ENCODE data around the gene TTYH1. TPM values are rescaled to one million over a fixed set of nuclear protein-coding genes. Genes with fewer than 3 reads are reported as not detected.

The TTYH1 gene
- total RNA-seq, 4 donors from 2014 or later = 0.41 TPM; not detected in 3

GRCh38 chr19:54418930-54419800 is 3.9 kb downstream of the TTYH1 start:
- ATAC-seq (no peak), DNase-seq (no peak)
- in situ Hi-C loops (cut with MboI; ENCODE audit: low sequenced_read_pairs in 4 of 4) (no loop called here), intact Hi-C loops (cut with DNase I; ENCODE audit: low total_unique reads) (no loop called here)
- TF ChIP-seq, protein P1, sequence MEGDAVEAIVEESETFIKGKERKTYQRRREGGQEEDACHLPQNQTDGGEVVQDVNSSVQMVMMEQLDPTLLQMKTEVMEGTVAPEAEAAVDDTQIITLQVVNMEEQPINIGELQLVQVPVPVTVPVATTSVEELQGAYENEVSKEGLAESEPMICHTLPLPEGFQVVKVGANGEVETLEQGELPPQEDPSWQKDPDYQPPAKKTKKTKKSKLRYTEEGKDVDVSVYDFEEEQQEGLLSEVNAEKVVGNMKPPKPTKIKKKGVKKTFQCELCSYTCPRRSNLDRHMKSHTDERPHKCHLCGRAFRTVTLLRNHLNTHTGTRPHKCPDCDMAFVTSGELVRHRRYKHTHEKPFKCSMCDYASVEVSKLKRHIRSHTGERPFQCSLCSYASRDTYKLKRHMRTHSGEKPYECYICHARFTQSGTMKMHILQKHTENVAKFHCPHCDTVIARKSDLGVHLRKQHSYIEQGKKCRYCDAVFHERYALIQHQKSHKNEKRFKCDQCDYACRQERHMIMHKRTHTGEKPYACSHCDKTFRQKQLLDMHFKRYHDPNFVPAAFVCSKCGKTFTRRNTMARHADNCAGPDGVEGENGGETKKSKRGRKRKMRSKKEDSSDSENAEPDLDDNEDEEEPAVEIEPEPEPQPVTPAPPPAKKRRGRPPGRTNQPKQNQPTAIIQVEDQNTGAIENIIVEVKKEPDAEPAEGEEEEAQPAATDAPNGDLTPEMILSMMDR (IDR thresholded peaks at IDR 0.05 in 4 of 5, conservative IDR thresholded peaks at IDR 0.05 in 1 of 5) = no peak
- TF ChIP-seq POLR2A (IDR thresholded peaks at IDR 0.05) = no peak
- Histone ChIP-seq H3K4me1 (no peaks in the 10 kb centered on the region), H3K27me3 (peaks cover 62 to 85% (median 75%) of the 10 kb centered on the region in 3 donors), H3K9me3 (no peaks in the 10 kb centered on the region), H3K27ac (peak overlapping the region in 1 of 4 donors; percentile 14), H3K4me3 (no peak overlapping the region), H3K36me3 (no peaks in the 10 kb centered on the region)

DNA sequence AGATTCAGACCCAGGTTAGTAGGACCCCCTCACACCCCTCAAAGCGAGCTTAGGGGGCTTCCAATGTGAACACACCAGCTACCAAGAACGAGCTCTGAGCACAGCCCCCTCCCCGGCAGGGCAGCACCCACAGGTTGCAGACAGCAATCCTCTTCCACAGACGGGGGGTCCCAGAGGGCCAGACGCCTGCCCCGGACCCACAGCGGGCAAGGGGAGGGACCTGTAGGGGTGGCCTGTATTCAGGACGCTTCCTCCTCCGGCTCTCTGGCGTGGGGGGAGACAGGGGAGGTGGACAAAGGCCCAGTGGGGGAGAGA is 4.8 kb downstream of the TTYH1 start:
- H3K4me1 ChIP-seq = no peaks in the 10 kb centered on the region
- ATAC-seq (no peak), DNase-seq (no peak)
- intact Hi-C loops (cut with DNase I; ENCODE audit: low total_unique reads) (no loop called here), in situ Hi-C loops (cut with MboI; ENCODE audit: low sequenced_read_pairs in 4 of 4) (no loop called here)
- H3K27me3 ChIP-seq = peaks cover 53 to 79% (median 66%) of the 10 kb centered on the region in 3 donors
- H3K4me3 ChIP-seq = no peak overlapping the region
- H3K9me3 ChIP-seq = no peaks in the 10 kb centered on the region
- peak overlapping the region in 1 of 4 donors; percentile 21 for H3K27ac ChIP-seq
- TF ChIP-seq, protein P1 (IDR thresholded peaks at IDR 0.05 in 4 of 5, conservative IDR thresholded peaks at IDR 0.05 in 1 of 5) = no peak
- TF ChIP-seq POLR2A (IDR thresholded peaks at IDR 0.05) = no peak
- no peaks in the 10 kb centered on the region for H3K36me3 ChIP-seq

DNA sequence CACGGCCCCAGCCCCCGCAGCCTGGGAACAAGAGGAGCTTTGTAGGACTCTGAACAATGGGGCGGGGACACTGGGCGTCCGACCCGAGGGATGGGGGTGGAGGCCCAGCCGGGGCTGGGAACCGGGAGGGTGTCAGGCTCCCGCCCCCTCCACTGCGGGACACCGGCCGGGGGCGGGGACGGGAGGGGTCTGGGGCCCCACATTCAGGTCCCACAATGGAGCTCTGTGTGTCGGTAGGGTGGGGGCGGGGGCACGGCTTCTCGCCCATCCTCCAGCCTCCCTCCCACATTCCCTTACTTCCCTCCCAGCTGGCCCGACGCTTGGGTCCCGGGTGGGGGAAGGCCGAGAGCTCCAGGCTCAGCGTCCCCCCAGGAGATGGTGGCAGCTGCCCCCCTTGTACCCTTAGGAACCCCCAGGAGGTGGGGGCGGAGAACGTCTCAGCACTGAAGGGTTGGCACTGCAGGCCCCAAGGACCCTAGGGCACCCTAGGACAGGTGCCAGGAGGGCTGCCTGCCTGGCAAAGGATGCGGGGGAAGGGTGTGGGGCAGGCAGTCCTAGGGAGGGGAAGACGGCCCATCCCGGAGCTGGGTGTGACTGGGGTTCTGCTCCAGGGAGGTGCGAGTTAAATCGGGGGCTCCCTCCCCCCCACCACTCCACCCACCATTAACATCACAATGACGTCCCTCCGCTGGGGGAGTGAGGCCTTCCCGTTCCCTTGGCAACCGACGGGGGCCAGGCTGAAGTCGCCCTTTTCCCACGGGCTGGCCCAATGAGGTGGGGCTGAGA is 5.3 kb downstream of the TTYH1 start:
- H3K4me1 ChIP-seq = no peaks in the 10 kb centered on the region
- in situ Hi-C loops (cut with MboI; ENCODE audit: low sequenced_read_pairs in 4 of 4) (no loop called here), intact Hi-C loops (cut with DNase I; ENCODE audit: low total_unique reads) (no loop called here)
- H3K36me3 ChIP-seq = no peaks in the 10 kb centered on the region
- peak overlapping the region in 2 of 4 donors; percentile 33 to 52 for H3K27ac ChIP-seq
- TF ChIP-seq, protein P1 (IDR thresholded peaks at IDR 0.05 in 4 of 5, conservative IDR thresholded peaks at IDR 0.05 in 1 of 5) = no peak
- TF ChIP-seq POLR2A (IDR thresholded peaks at IDR 0.05) = no peak
- peaks cover 53 to 75% (median 64%) of the 10 kb centered on the region in 3 donors for H3K27me3 ChIP-seq
- H3K4me3 ChIP-seq = peak overlapping the region in 1 of 4 donors; percentile 18
- no peak for ATAC-seq
- no peaks in the 10 kb centered on the region for H3K9me3 ChIP-seq
- DNase-seq = no peak

- intact Hi-C loops (cut with DNase I; ENCODE audit: low total_unique reads) = no loop called here
- Histone ChIP-seq H3K27me3 (peaks cover 54 to 71% (median 62%) of the 10 kb centered on the region in 3 donors), H3K4me1 (no peaks in the 10 kb centered on the region), H3K4me3 (no peak overlapping the region), H3K27ac (peak overlapping the region in 1 of 4 donors; percentile 25), H3K36me3 (no peaks in the 10 kb centered on the region), H3K9me3 (no peaks in the 10 kb centered on the region)
- TF ChIP-seq POLR2A (IDR thresholded peaks at IDR 0.05) = no peak
- TF ChIP-seq, protein P1 (IDR thresholded peaks at IDR 0.05 in 4 of 5, conservative IDR thresholded peaks at IDR 0.05 in 1 of 5) = no peak
- ATAC-seq (no peak), DNase-seq (no peak)
- in situ Hi-C loops (cut with MboI; ENCODE audit: low sequenced_read_pairs in 4 of 4) = no loop called here
These were observed 5.9 kb downstream of the TTYH1 start for GRCh38 chr19:54421169-54421516.
